HG03521 (cell line): Measurements from ENCODE around the gene UCK2.

Experiments
- ATAC-seq: cut with Tn5 transposase; IDR thresholded peaks from one replicate; pipeline ENCODE4 v1.9.1; 2021; ENCODE audit warnings: mild to moderate bottlenecking, moderate library complexity; ENCODE audit not compliant: unreplicated experiment

The UCK2 gene

GRCh38 chr1:165833358-165833757 lies 5.9 kb downstream of the UCK2 start:
- ATAC-seq, result no peak

GRCh38 chr1:165834229-165834628 lies 6.8 kb downstream of the UCK2 start:
- no peak for ATAC-seq

- no peak for ATAC-seq
These were observed 7.5 kb downstream of the UCK2 start for GRCh38 chr1:165834881-165835280.

- ATAC-seq, result no peak
These were observed 9.5 kb downstream of the UCK2 start for GRCh38 chr1:165836664-165837482.

- no peak for ATAC-seq
These were observed 10.5 kb downstream of the UCK2 start for GRCh38 chr1:165837838-165838364.

GRCh38 chr1:165840423-165840822 lies 13.0 kb downstream of the UCK2 start:
- ATAC-seq, result no peak

- ATAC-seq, result no peak
These were observed 14.2 kb downstream of the UCK2 start for GRCh38 chr1:165841582-165842017.

- no peak for ATAC-seq
These were observed 14.7 kb downstream of the UCK2 start for GRCh38 chr1:165842023-165842670.

- ATAC-seq, result no peak
These were observed 15.3 kb downstream of the UCK2 start for GRCh38 chr1:165842671-165843129.

- no peak for ATAC-seq
These were observed 15.9 kb downstream of the UCK2 start for GRCh38 chr1:165843304-165843703.

- ATAC-seq, result no peak
These were observed 16.8 kb downstream of the UCK2 start for GRCh38 chr1:165844114-165844798.

GRCh38 chr1:165844933-165845332 lies 17.5 kb downstream of the UCK2 start:
- no peak for ATAC-seq

- ATAC-seq, result no peak
These were observed 18.2 kb downstream of the UCK2 start for GRCh38 chr1:165845569-165845968.

- no peak for ATAC-seq
These were observed 18.8 kb downstream of the UCK2 start for GRCh38 chr1:165845992-165846748.

GRCh38 chr1:165847486-165847885 lies 20.1 kb downstream of the UCK2 start:
- ATAC-seq, result no peak

GRCh38 chr1:165849353-165850133 lies 22.1 kb downstream of the UCK2 start:
- ATAC-seq, result no peak

GRCh38 chr1:165851034-165851658 lies 23.7 kb downstream of the UCK2 start:
- peak; percentile 55 for ATAC-seq

GRCh38 chr1:165852871-165853270 lies 25.5 kb downstream of the UCK2 start:
- ATAC-seq, result no peak

GRCh38 chr1:165853528-165854075 lies 26.2 kb downstream of the UCK2 start:
- ATAC-seq, result no peak
